Peyer's patch (tissue), 4 donors: ENCODE results near the gene PACRG.

Experiments
- CTCF ChIP-seq, 6 experiments: fragments of 450-650 bp in 4 of 6; fragments of 200-600 bp in 2 of 6; sonication (generic) in 1 of 6; IDR thresholded peaks; one replicate each; pipeline ENCODE4 v1.5.1; 2017 to 2019; ENCODE audit warnings: antibody characterized with exemption in 6 of 6, mild to moderate bottlenecking in 3 of 6, moderate library complexity in 1 of 6
- POLR2A ChIP-seq, 2 donors: fragments of 450-650 bp; IDR thresholded peaks; one replicate each; pipeline ENCODE4 v1.5.1; 2017; ENCODE audit warnings: antibody characterized with exemption in 2 of 2, mild to moderate bottlenecking in 2 of 2, moderate library complexity in 2 of 2

GRCh38 chr6:163340201-163340887, 612.6 kb downstream of the PACRG start:
- TF ChIP-seq POLR2A (IDR thresholded peaks at IDR 0.05) (no peak), CTCF (IDR thresholded peaks at IDR 0.05) (no peak)
